GM21447 (cell line): ENCODE results near the gene NR1D1.

Experiments
- ATAC-seq: cut with Tn5 transposase; IDR thresholded peaks from one replicate; pipeline ENCODE4 v1.9.1; 2021; ENCODE audit not compliant: unreplicated experiment

Gene NR1D1

DNA sequence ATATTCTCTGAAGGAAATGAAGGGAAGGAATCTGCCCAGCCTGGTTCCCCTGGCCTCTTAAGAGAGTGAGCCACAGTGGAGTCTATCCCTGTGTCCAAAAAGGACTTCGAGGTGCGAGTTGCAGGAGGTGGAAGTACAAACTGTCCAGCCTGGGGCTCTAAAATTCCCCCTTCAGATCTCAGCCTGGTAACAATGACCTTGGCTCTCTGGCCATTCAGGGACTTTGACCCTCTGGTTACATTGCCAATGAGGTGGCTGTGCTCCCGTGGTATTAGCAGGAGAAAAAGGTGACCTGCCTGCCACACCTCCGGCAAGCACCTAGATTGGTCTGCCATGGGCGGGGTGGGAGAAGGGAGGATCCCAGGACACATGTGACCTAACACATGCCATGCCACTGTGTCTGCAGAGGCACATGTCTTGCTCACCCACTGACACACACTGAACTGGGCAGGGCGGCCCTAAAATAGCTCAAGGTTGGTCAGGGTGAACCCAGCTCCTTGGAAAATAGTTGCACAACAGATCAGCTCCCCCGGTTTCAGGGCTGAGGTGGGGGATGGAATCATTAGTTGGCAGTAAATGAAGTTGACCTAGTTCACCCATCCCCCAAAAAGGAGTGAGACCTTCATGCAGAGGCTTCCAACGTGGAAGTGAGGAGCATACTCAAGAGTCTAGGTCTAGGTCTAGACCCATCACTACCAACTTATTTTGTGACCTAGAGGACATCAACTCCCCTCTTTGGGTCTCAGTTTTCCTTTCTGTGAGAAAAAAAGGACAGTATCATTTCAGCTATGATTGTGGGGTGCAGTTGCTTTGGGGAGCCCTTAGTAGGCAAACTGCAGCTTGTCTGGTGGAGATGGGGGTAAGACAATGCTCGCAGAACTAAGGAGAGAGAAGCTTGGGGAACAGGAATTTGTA is 2.2 kb downstream of the NR1D1 start:
- ATAC-seq, result no peak

DNA sequence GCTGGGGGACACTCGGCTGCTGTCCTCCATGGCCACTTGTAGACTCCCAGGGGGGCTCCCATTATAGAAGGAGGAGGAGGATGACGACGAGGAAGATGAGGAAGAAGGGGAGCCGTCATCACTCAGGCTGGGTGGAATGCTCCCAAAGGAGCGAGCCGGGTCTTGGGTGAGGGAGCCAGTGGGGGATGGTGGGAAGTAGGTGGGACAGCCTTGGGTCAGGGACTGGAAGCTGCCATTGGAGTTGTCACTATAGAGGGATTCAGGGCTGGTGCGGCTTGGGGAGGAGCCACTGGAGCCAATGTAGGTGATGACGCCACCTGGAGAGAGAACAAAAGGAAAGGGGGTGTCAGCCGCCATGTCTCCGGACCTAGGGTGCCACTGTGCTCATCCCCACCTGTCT is 3.3 kb downstream of the NR1D1 start:
- ATAC-seq, result no peak

DNA sequence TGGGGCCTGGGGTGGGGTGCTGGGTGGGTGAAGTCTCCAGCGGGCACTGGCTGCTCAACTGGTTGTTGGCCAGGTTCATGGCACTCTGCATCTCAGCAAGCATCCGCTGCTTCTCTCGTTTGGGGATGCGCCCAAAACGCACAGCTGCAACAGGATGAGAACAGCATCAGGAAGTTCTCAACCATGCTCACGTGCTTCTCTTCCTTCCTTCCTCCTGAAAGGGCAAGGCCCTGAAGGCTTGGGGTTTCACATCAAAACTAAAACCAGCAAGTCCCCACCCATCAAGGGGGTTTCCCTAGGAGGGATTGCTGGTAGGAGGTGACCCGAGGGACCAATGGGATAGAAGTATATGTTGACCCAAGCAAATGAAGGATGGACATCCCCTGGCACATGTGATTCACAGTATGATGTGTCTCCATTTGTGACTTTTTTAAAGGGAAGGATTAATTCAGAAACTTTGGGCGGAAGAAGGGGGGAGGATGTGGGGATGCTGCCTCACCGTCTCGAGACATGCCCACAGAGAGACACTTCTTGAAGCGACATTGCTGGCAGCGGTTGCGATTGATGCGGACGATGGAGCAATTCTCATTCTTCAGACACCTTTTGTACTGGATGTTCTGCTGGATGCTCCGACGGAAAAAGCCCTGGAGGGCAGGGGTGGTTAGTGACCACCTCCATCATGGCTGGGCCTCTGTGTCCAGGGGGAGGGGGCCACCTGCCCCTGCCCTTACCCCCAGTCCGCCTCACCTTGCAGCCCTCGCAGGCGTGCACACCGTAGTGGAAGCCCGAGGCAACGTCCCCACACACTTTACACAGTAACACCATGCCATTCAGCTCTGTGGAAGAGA is 4.2 kb downstream of the NR1D1 start:
- ATAC-seq, result peak; percentile 46

DNA sequence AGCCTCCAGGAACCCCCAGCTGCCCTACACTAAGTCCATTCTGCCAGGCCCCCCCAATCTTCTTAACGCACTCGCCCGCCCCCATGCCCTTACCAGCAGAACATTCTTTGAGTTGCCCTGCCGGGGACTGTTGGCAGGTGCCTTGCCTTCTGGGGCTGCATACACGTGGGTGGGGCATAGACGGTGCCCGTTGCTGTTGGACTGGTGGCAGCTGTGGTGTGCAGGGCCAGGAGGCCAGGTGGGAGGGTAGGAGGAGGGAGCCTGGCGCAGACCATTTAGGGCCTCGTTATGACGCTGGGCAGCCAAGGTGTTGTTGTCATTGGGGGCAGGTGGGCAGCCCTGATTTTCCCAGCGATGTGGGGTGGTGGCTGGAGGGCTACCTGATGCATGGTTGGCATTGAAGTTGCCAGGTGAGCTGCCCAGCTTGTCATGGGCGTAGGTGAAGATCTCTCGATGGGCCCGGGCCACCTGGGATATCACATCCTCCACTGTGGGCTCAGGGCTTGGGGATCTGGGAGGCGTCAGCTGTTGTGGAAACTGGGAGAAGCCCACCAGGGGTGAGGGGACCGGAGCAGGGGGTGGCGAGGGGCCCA is 4.9 kb downstream of the NR1D1 start:
- ATAC-seq, result no peak

DNA sequence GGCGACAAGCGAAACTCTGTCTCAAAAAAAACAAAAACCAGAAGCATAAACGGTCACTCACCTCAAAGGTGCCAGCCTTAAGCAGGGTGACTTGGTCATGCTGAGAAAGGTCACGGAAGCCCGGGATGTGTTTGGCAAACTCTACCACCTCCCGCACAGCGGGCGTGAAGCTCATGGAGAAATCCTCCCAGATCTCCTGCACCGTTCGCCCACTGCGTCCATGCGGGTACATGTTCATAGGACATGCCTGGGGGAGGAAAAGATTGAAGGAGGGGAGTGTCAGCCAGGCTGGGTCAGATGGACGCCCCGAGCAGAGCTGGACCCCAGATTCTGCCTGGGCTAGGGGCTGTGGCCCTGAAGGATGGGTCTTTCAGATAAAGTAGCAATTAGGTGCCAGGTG is 5.5 kb downstream of the NR1D1 start:
- no peak for ATAC-seq

DNA sequence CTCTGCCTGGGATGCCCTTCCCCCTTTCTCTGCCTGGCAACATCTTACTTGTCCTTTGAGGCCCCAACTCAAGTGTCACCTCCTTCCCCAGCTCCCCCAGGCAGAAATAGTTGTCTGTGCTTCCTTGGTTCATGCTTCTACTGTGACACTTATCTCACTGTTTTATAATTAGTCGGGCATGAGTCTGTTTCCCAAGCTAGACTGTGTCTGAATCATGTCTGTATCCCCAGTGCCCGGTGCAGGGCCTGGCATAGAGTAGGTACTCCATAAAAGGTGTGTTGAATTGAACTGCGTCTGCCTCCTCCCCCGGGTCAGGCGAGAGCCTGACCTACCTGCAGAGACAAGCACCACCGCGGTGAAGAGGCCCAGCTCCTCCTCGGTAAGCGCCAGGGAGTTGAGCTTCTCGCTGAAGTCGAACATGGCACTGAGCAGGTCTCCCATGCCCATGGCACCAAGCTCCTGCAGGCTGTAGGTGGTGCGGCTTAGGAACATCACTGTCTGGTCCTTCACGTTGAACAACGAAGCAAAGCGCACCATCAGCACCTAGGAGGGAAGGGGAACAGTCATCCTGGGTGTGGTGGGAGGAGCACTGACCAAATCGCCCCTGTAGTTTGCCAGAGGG is 6.7 kb downstream of the NR1D1 start:
- no peak for ATAC-seq

DNA sequence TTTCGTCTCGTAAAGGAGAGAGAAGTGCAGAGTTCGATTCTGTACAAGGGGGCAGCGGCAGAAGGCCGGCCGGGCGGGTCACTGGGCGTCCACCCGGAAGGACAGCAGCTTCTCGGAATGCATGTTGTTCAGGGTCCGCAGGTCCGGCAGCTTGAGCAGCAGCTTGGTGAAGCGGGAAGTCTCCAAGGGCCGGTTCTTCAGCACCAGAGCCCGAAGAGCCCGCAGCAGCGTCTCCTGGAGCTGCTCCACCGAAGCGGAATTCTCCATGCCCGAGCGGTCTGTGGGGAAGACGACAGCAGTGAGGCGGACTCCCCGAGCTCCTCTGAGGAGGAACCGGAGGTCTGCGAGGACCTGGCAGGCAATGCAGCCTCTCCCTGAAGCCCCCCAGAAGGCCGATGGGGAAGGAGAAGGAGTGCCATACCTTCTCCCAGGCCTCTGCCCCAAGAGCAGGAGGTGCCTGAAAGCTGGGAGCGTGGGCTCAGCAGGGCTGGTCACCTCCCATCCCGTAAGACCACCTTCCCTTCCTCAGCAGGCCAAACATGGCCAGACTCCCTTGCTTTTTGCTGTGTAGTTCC is 7.3 kb downstream of the NR1D1 start:
- no peak for ATAC-seq

DNA sequence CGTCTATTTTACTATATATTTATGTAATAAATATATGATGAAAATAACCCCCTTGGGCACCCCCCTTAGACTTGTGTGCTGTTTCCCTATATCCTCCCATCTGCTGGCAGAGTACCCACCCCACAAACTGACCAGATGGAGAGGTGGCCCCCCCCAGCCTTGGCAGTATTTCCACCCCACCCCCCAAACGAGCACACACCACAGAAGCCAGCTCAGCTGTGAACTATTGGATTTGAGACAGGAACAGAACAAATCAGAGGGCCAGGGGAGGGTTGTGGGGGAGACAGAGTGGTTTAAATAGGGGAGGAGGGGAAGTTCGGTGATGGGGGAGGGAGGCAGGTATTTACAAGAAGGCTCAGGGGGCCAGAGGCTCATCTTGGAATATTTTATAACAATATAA is 7.8 kb downstream of the NR1D1 start:
- no peak for ATAC-seq

DNA sequence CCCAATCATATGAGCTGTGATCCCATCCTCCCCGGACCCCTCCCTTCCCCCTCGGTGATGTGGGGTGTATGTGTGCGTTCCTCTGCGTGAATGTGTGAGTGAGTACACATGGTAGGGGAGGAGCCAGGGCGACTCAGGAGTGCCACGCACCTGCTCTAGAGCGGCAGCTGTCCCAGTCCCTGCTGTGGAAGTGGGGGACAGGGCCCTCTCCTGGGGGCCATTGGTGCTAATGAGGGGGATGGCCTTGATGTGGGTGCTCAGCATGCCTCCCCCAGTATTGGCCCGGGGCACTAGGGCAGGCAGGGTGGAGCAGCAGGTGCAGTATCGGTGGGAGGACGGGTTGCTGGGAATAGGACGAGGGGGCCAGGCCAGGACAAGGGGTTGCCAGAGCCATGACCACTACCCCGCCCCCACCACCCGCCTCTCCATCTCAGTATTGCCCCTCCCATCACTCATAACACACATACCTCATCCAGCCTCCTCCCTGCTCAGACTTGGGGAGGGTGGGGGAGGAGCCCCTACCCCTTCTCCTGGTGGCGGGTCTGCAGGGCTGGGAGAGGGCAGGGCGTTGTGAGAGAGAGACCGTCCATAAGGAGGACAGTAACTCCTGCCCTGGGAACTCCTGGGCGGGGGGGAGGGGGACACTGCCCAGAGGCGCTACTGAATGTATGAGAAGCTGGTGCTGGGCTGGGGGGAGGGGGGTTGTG is 8.5 kb downstream of the NR1D1 start:
- ATAC-seq, result no peak

DNA sequence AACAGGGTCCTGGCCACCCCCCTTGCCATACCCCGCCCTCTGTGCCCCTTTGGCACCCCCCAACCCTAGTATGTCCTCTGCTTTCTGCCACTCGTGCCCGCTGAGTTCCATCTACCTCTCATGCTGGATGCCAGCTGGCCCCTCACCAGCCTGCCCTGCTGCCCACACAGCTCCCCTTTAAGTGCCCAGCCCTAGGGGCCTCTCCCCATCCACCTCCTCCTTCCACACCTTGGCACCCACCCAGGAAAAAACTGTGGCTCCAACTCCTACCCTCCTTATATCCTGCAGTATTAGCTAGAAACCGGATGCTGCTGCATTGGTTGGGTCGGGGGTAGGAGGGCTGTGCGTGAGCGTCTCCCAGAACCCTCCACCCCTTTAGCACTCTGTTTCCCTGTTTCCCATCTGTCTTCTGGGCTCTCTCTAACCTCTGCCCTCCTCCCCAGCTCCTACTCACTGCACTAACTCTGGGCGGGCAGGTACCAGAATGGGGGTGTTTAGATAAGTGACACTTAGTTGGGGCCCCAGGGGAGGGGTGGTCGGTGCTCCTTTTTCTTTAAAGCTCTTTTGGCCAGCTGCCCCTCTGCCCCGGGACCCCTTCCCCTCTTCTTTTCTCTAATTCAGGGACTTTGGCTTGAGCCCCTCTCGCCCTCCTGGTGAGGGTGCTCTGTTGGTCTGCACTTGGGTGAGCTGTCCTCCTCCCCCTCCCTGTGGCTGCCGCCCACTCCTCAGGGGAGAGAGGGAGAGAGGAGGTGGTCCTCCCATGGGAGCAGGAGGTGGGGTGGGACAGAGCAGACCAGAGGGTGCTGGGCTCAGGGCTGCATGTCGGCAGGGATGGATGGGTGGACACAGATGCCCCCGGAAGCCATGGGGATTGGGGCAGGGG is 9.9 kb downstream of the NR1D1 start:
- ATAC-seq, result no peak

DNA sequence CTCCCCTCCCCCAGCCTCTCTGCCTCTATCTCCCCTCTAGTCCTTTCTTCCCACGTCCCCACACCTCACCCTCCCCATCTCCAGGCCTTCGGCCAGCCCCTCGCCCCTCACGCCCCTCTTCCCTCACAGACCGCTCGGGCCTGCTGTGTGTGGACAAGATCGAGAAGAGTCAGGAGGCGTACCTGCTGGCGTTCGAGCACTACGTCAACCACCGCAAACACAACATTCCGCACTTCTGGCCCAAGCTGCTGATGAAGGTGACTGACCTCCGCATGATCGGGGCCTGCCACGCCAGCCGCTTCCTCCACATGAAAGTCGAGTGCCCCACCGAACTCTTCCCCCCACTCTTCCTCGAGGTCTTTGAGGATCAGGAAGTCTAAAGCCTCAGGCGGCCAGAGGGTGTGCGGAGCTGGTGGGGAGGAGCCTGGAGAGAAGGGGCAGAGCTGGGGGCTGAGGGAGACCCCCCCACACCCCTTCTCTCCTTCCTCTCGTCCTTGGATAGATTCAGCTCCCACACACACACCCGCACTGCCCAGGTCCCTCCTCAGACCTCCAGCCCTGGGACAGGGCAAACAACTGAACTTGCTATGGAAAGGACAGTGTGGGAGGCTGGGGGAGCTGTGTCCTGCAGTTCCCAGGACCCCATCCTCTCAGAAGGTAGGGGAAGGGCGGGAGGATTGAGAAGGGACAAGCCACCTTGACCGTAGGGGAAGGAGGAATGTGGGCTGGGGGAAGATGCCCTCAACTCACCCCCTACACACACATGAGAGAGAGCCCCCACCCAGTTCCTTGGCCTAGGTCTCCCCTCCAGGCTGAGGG is 11.1 kb downstream of the NR1D1 start:
- ATAC-seq, result no peak

DNA sequence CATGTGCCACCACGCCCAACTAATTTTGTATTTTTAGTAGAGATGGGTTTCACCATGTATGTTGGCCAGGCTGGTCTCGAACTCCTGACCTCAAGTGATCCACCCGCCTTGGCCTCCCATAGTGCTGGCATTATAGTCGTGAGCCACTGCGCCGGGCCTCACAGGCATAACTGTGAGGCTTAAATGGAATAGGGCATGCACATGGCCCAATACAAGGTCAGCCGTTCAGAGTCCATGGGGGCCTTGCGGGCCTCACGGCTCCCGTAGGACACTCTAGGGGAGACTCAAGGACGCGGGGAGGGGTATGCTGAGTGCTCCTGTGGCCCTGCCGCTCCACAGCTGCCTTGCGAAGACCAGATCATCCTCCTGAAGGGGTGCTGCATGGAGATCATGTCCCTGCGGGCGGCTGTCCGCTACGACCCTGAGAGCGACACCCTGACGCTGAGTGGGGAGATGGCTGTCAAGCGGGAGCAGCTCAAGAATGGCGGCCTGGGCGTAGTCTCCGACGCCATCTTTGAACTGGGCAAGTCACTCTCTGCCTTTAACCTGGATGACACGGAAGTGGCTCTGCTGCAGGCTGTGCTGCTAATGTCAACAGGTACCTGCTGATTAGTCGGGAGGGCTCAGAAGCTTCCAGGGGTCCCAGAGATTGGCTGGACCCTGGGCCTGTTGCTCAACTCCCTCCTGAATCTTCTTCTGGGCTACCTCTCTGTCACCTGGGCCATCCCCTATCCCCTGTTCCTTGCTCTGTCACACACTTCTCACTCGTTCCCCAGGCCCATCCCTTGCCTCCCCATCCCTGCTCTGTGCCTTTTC is 12.3 kb downstream of the NR1D1 start:
- ATAC-seq, result no peak

DNA sequence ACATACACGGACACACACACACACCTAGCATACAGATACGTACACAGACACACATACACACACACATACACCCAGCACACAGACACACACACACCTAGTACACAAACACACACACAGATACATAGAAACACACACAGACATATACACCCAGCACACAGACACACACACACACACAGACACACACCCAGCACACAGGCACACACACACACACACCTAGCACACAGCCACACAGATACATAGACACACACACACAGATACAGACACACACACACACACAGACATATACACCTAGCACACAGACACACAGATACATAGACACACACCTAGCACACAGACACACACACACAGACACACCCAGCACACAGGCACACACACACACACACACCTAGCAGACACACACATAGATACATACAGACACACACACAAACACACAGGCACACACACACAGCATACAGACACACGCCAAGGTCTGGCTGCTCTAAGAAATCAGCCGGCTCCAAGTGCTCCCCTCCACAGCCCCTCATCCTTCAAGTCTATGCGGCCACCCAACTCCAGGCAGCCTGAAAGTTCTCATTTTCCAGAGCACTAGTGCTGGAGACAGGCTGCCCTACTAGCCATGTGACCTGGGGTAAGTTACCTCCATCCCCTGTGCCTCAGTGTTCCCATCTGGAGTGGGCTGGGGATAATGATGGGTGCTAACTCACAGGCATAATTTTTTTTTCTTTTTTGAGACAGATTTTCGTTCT is 13.2 kb downstream of the NR1D1 start:
- ATAC-seq, result no peak

DNA sequence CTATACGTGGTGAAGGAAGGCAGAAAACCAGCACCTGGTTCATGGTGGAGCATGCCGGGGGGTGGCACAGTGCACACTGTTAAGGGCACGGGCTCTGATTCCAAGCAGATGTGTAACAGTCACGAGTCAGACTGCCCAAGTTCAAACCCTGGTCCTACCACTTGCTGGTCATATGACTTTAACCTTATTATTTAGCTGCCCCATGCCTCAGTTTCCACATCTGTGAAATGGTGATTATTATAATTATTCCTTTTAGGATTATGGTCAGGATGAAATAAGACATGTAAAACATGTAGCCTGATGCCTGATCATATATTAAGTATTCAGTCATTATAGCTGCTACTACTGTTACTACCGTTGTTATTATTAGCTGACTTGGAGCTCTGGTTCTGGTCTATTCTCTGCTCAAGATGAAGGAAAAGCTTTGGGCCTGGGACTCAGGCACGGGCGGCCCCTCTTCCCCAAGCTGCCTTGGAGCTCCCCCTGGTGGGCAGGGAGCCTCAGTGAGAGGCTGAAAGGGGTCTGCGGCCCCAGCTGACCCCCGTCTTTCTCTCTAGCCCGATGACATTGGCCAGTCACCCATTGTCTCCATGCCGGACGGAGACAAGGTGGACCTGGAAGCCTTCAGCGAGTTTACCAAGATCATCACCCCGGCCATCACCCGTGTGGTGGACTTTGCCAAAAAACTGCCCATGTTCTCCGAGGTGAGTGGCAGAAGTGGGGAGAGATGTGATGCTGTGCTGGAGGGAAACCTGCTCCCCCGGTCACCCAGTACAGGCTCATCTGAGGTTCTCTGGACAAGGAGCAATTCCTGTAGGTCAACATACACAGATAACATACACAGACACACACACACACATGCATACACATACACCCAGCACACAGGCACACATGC is 14.0 kb downstream of the NR1D1 start:
- ATAC-seq, result no peak

DNA sequence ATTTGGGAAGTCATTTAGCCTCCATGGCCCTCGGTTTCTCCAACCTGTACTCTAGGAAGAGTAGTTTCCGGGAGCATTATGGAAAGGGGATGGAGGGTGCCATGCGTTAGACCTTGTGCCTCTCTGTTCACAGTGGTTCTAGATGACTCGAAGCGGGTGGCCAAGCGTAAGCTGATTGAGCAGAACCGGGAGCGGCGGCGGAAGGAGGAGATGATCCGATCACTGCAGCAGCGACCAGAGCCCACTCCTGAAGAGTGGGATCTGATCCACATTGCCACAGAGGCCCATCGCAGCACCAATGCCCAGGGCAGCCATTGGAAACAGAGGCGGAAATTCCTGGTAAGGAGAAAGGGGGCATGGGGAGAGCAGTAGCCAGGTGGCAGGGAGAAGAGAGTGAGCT is 15.9 kb downstream of the NR1D1 start:
- ATAC-seq, result no peak

DNA sequence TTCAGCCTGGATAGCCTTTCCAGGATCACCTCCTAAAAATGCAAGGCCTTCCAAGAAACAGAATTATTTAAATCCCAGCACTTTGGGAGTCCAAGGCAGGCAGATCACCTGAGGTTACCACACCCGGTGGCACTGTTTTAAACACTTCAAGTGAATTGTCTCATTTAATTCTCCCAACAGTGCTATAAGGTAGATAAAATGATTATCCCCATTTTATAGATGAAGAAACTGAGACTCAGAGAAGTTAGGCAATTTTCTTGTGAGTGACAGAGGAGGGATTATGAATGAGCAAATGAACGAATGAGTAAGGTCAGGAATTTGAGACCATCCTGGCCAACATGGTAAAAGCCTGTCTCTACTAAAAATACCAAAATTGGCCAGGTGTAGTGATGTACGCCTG is 20.8 kb downstream of the NR1D1 start:
- ATAC-seq, result no peak
